ENCODE measurements around the gene CCT7. TPM values are rescaled to one million over a fixed set of nuclear protein-coding genes. Genes with fewer than 3 reads are reported as not detected.

Gene CCT7
- 273 and 296 TPM in 2 replicates for total RNA-seq

GRCh38 chr2:73233932-73234832 lies at the start of gene CCT7:
Gene CCT7 (plus strand): TSS chr2:73234308. CDS start chr2:73234379, 71 bp downstream.

GRCh38 chr2:73202156-73203054 lies 31.7 kb upstream of the CCT7 start, which contains the start of gene NOTO:
Gene NOTO (plus strand): TSS chr2:73202574. CDS start chr2:73202667, 93 bp downstream.

GRCh38 chr2:73214120-73215035 lies 19.7 kb upstream of the CCT7 start, which contains the start of gene SMYD5:
Gene SMYD5 (plus strand): TSS chr2:73214245. CDS start chr2:73214267, 22 bp downstream.

GRCh38 chr2:73233154-73233931 lies 765 bp upstream of the CCT7 start, which contains the start of gene PRADC1:
Gene PRADC1 (minus strand): TSS chr2:73233239. CDS start chr2:73233160, 79 bp downstream.

GRCh38 chr2:73284296-73285158 lies 50.4 kb downstream of the CCT7 start, which contains the start of gene FBXO41:
Gene FBXO41 (minus strand): TSS chr2:73284478. CDS start chr2:73269630, 14,848 bp downstream.

GRCh38 chr2:73293534-73294171 lies 59.5 kb downstream of the CCT7 start, which contains the start of gene EGR4:
Gene EGR4 (minus strand): TSS chr2:73293548. CDS start chr2:73293317, 231 bp downstream.

Other genes with a start within 250 kb of the CCT7 start
- 11.6 and 14.0 TPM in 2 replicates for gene SFXN5, start 162.6 kb upstream of the CCT7 start, total RNA-seq
- 59.6 and 81.0 TPM in 2 replicates for gene RAB11FIP5, start 121.4 kb upstream of the CCT7 start, total RNA-seq
- not detected in 2 replicates for gene NOTO, start 31.7 kb upstream of the CCT7 start, total RNA-seq
- gene SMYD5, start 20.1 kb upstream of the CCT7 start, total RNA-seq = 23.3 and 29.3 TPM in 2 replicates
- gene PRADC1, start 1.1 kb upstream of the CCT7 start, total RNA-seq = 9.8 and 13.1 TPM in 2 replicates
- 0.72 and 2.0 TPM in 2 replicates for gene FBXO41, start 50.2 kb downstream of the CCT7 start, total RNA-seq
- gene EGR4, start 59.2 kb downstream of the CCT7 start, total RNA-seq = not detected in 2 replicates
- 18.4 and 19.7 TPM in 2 replicates for gene ALMS1, start 151.5 kb downstream of the CCT7 start, total RNA-seq

All from smooth muscle cell of the pulmonary artery (primary cell).